ENCODE results near the gene RABAC1.

The RABAC1 gene

DNA sequence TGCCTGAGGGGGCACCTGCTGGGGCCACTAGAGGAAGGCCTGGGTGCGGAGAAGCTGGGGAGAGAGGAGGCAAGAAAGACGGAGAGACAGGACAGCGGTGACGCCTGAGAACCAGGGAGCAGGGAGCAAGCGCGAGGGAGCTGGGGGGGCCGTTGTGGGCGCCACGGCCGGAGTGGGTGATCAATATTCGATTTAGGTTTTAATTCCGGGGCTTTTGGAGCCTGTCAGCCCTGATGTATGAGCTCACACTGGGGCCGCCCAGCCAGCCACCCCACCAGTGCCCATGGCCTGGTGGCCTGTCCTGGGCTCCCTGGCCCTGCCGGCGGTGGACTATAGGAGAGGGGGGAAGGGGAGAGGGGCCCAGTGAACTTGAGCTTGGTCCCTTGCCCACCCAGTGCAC lies 22.2 kb downstream of the RABAC1 start:
- no peak overlapping the region for H3K4me3 ChIP-seq (ENCODE audit: low read depth, low read length)
- no peak for TF ChIP-seq CTCF (IDR thresholded peaks at IDR 0.05; ENCODE audit: control insufficient read depth, extremely low read depth, insufficient read depth)
- DNase-seq (ENCODE audit: low read depth): no peak

- H3K4me3 ChIP-seq (ENCODE audit: low read depth, low read length): no peak overlapping the region
- no peak for TF ChIP-seq CTCF (IDR thresholded peaks at IDR 0.05; ENCODE audit: control insufficient read depth, extremely low read depth, insufficient read depth)
- no peak for DNase-seq (ENCODE audit: low read depth)
These were observed 22.7 kb downstream of the RABAC1 start for GRCh38 chr19:41936416-41936850.

DNA sequence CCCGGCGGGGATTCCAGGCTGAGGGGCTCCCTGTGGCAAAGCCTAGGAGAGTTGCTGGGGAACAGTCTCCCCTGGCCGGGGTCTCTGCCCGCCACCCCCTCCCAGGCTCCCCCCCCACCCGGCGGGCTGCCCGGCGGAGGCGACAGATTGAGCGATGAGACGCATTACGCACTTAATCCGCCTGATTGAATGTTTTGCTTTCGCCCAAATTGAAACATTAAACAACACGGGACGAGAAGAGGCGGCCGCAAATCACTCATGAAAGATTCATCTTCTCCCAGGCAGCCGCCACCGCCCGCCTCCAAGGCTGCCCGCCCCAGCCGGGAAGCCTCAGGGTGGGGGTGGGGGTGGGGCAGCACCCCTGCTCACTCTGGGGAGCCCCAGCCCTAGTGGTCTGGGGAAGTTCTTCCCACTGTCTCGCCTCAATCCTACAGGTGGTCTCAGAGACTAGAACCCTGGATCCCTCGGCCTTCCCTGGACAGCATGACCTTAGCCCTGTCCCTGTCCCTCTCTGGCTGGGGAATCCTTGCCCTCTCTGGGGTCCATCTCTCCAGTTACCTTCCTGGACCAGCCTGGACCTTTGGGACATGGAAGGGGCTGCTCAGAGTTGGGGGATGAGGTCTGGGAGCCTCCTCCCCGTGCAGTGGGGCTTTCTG lies 23.2 kb downstream of the RABAC1 start:
- H3K4me3 ChIP-seq (ENCODE audit: low read depth, low read length): no peak overlapping the region
- no peak for DNase-seq (ENCODE audit: low read depth)
- no peak for TF ChIP-seq CTCF (IDR thresholded peaks at IDR 0.05; ENCODE audit: control insufficient read depth, extremely low read depth, insufficient read depth)

- H3K4me3 ChIP-seq (ENCODE audit: low read depth, low read length): no peak overlapping the region
- TF ChIP-seq CTCF (IDR thresholded peaks at IDR 0.05; ENCODE audit: control insufficient read depth, extremely low read depth, insufficient read depth): peak; percentile 71
- no peak for DNase-seq (ENCODE audit: low read depth)
These were observed 24.2 kb downstream of the RABAC1 start for GRCh38 chr19:41934849-41935374.

DNA sequence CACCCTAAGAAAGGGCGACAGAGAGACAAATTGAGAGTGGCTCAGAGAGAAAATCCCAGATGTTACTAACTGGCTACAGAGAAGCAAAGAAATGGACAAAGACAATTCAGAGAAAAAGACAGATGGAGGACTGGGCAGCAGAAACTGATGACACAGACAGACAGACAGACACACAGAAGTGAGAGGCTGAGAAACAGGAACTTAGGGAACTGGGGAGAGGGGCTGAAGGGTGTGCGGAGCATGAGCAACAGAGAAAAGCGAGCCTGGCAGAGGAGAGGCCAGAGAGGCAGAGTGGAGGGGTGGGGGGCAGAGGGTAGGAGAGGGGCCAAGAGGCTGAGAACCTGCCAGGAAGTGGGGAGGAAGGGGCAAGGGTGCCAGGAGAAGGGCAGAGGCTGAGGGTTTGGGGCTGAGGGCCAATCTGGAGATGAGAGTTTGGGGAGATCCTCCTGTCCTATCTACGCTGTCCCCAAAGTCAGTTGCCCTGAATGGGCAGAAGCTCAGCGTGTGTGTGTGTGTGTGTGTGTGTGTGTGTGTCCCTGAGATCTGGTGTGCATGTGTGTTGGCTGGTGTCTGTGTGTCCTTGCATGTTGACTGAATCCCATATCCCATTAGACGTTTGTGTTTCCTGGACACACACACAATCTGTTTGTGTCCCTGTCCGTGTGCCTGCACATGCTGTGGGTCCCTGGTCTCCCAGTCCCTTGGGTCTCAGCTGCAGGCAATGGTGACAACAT lies 25.3 kb downstream of the RABAC1 start:
- no peak for TF ChIP-seq CTCF (IDR thresholded peaks at IDR 0.05; ENCODE audit: control insufficient read depth, extremely low read depth, insufficient read depth)
- no peak overlapping the region for H3K4me3 ChIP-seq (ENCODE audit: low read depth, low read length)
- no peak for DNase-seq (ENCODE audit: low read depth)

GRCh38 chr19:41932720-41933332 lies 26.3 kb downstream of the RABAC1 start:
- no peak for DNase-seq (ENCODE audit: low read depth)
- no peak overlapping the region for H3K4me3 ChIP-seq (ENCODE audit: low read depth, low read length)
- TF ChIP-seq CTCF (IDR thresholded peaks at IDR 0.05; ENCODE audit: control insufficient read depth, extremely low read depth, insufficient read depth): no peak

Data from LNCaP clone FGC (cell line).